GM23338 (cell line): Measurements from ENCODE around the gene ATP8A1. TPM values are rescaled to one million over a fixed set of nuclear protein-coding genes. Genes with fewer than 3 reads are reported as not detected.

Experiments used
- ATAC-seq: fragments of 200-7000 bp; cut with Tn5 transposase; 3 replicates; pipeline ENCODE4 v1.9.1; 2020
- DNase-seq: peaks from one replicate; pipeline ENCODE4 v3.0.0-alpha.2; 2015; ENCODE audit warnings: low spot score
- H2AFZ ChIP-seq: fragments of 200-600 bp; sonication (generic); 2 replicates; pipeline ENCODE4 v1.8.0; 2016; ENCODE audit warnings: antibody characterized with exemption, mild to moderate bottlenecking, moderate library complexity
- H3F3A ChIP-seq: fragments of 200-600 bp; sonication (generic); replicated peaks from 2 replicates; pipeline ENCODE4 v1.8.0; 2017; ENCODE audit warnings: antibody characterized with exemption, mixed run types, low read depth
- H3K27ac ChIP-seq: fragments of 200-600 bp; sonication (generic); 2 replicates; pipeline ENCODE4 v1.6.1; 2016; ENCODE audit warnings: low read depth
- H3K27me3 ChIP-seq: fragments of 200-600 bp; sonication (generic); 2 replicates; pipeline ENCODE4 v1.8.0; 2016; ENCODE audit warnings: mild to moderate bottlenecking, mixed run types, moderate library complexity; ENCODE audit not compliant: insufficient read depth
- H3K36me3 ChIP-seq: fragments of 200-600 bp; sonication (generic); 2 replicates; pipeline ENCODE4 v1.8.0; 2016; ENCODE audit warnings: mild to moderate bottlenecking; ENCODE audit not compliant: insufficient read depth
- H3K4me1 ChIP-seq: fragments of 200-600 bp; sonication (generic); 2 replicates; pipeline ENCODE4 v1.8.0; 2016; ENCODE audit warnings: mild to moderate bottlenecking, moderate library complexity; ENCODE audit not compliant: insufficient read depth
- H3K4me2 ChIP-seq: fragments of 200-600 bp; sonication (generic); 2 replicates; pipeline ENCODE4 v1.7.1; 2017; ENCODE audit warnings: mixed run types
- H3K4me3 ChIP-seq: fragments of 200-600 bp; sonication (generic); 2 replicates; pipeline ENCODE4 v1.6.1; 2016; ENCODE audit warnings: mixed run types
- H3K79me2 ChIP-seq: fragments of 200-600 bp; sonication (generic); replicated peaks from 2 replicates; pipeline ENCODE4 v1.8.0; 2017; ENCODE audit warnings: mild to moderate bottlenecking; ENCODE audit not compliant: insufficient read depth
- H3K9me2 ChIP-seq: fragments of 200-600 bp; sonication (generic); 2 replicates; pipeline ENCODE4 v1.8.0; 2017; ENCODE audit not compliant: insufficient read depth
- H4K20me1 ChIP-seq: fragments of 200-600 bp; sonication (generic); replicated peaks from 2 replicates; pipeline ENCODE4 v1.8.0; 2017; ENCODE audit warnings: mild to moderate bottlenecking; ENCODE audit not compliant: insufficient read depth
- H3K27ac Mint-ChIP-seq: 2 replicates; pipeline ENCODE4 v1.8.0; 2020; ENCODE audit warnings: inconsistent platforms, mild to moderate bottlenecking, moderate library complexity, mixed read lengths
- H3K27me3 Mint-ChIP-seq: 3 replicates; pipeline ENCODE4 v1.8.0; 2022; ENCODE audit warnings: low read depth, mild to moderate bottlenecking, moderate library complexity, mixed read lengths, inconsistent platforms; ENCODE audit not compliant: insufficient read depth, poor library complexity
- H3K36me3 Mint-ChIP-seq: 3 replicates; pipeline ENCODE4 v1.8.0; 2021; ENCODE audit warnings: low read depth, mild to moderate bottlenecking, inconsistent platforms, moderate library complexity, mixed read lengths
- H3K4me1 Mint-ChIP-seq: 3 replicates; pipeline ENCODE4 v1.8.0; 2020; ENCODE audit warnings: mild to moderate bottlenecking, inconsistent platforms, mixed read lengths
- H3K4me3 Mint-ChIP-seq: 3 replicates; pipeline ENCODE4 v1.8.0; 2021; ENCODE audit warnings: moderate library complexity, mild to moderate bottlenecking, inconsistent platforms, mixed read lengths
- H3K9me3 Mint-ChIP-seq: 3 replicates; pipeline ENCODE4 v1.8.0; 2020; ENCODE audit warnings: moderate library complexity, mild to moderate bottlenecking, inconsistent platforms, mixed read lengths
- CREB1 ChIP-seq: fragments of 250-450 bp; sonication (Bioruptor Pico); IDR thresholded peaks from 2 replicates; pipeline ENCODE4 v1.5.0; 2020; ENCODE audit warnings: low read depth, mild to moderate bottlenecking, moderate library complexity
- CTCF ChIP-seq, 2 experiments: fragments of 200-600 bp in 1 of 2; sonication (generic) in 1 of 2; conservative IDR thresholded peaks; 2 replicates each; pipeline versions ENCODE4 v1.5.1 to v1.6.1; 2016 to 2017; ENCODE audit warnings: antibody characterized with exemption in 2 of 2, low read depth in 2 of 2, mild to moderate bottlenecking in 2 of 2, moderate library complexity in 1 of 2
- ETS1 ChIP-seq: IDR thresholded peaks from 2 replicates; pipeline ENCODE4 v1.6.1; 2016; ENCODE audit warnings: antibody characterized with exemption
- EZH2 ChIP-seq: fragments of 200-600 bp; sonication (generic); IDR thresholded peaks from one replicate; pipeline ENCODE4 v1.8.0; 2017; ENCODE audit warnings: antibody characterized with exemption, mild to moderate bottlenecking, low read depth; ENCODE audit not compliant: unreplicated experiment
- EZH2phosphoT487 ChIP-seq: fragments of 200-600 bp; sonication (generic); IDR thresholded peaks from one replicate; pipeline ENCODE4 v1.8.1; 2018; ENCODE audit warnings: antibody characterized with exemption; ENCODE audit not compliant: unreplicated experiment
- JUNB ChIP-seq: IDR thresholded peaks from one replicate; pipeline ENCODE4 v1.6.1; 2016; ENCODE audit warnings: antibody characterized with exemption; ENCODE audit not compliant: unreplicated experiment
- NANOG ChIP-seq: IDR thresholded peaks from 2 replicates; pipeline ENCODE4 v1.6.1; 2016; ENCODE audit warnings: antibody characterized with exemption, borderline replicate concordance
- POLR2AphosphoS5 ChIP-seq: IDR thresholded peaks from 2 replicates; pipeline ENCODE4 v1.6.1; 2016; ENCODE audit warnings: antibody characterized with exemption, low read depth
- REST ChIP-seq: IDR thresholded peaks from one replicate; pipeline ENCODE4 v1.6.1; 2018; ENCODE audit warnings: antibody characterized with exemption; ENCODE audit not compliant: unreplicated experiment
- STAT1 ChIP-seq: IDR thresholded peaks from one replicate; pipeline ENCODE4 v1.6.1; 2016; ENCODE audit warnings: antibody characterized with exemption; ENCODE audit not compliant: unreplicated experiment
- ZNF114 ChIP-seq: fragments of 250-450 bp; sonication (Bioruptor Pico); IDR thresholded peaks from 2 replicates; pipeline ENCODE4 v1.5.0; 2020; ENCODE audit warnings: mild to moderate bottlenecking, moderate library complexity
- ZNF331 ChIP-seq: fragments of 250-450 bp; sonication (Bioruptor Pico); IDR thresholded peaks from 2 replicates; pipeline ENCODE4 v1.5.0; 2020; ENCODE audit warnings: low read depth, mild to moderate bottlenecking, moderate library complexity
- ZNF462 ChIP-seq: fragments of 250-450 bp; sonication (Bioruptor Pico); IDR thresholded peaks from 2 replicates; pipeline ENCODE4 v1.5.0; 2020; ENCODE audit warnings: mild to moderate bottlenecking, moderate library complexity
- polyA plus RNA-seq: library from polyadenylated mRNA; unstranded; fragments of >200 nt; fragmentation: Nextera tagmentation; extraction: Ambion mirVana; gene quantifications from 2 replicates; pipeline ENCODE4 v1.2.1, GENCODE V29; 2016
- total RNA-seq: library from RNA; depleted of rRNA; stranded (reverse); fragments of >200 nt; shearing (Covaris generic); gene quantifications from 2 replicates; pipeline ENCODE4 v1.2.3, GENCODE V29; 2014

ATP8A1 gene
- total and polyA plus RNA-seq, 2 experiments from 2014 or later: 6.8 to 66.3 TPM

GRCh38 chr4:42488114-42488513 lies 168.8 kb downstream of the ATP8A1 start:
- Mint-ChIP-seq H3K27ac (peak overlapping the region; percentile 85), H3K4me1 (peaks cover 75% of the 10 kb centered on the region), H3K36me3 (no peaks in the 10 kb centered on the region; the same call in 2 of the 3 replicates), H3K4me3 (no peak overlapping the region), H3K9me3 (0 out of 3 replicates have a peak, but pooled peaks cover 3% of the 10 kb centered on the region), H3K27me3 (peaks cover 2% of the 10 kb centered on the region)
- H3K36me3 ChIP-seq: no peaks in the 10 kb centered on the region
- no peaks in the 10 kb centered on the region for H3K27me3 ChIP-seq
- ATAC-seq (no peak; the same call in 2 of the 3 replicates), DNase-seq (no peak)
- no peaks in the 10 kb centered on the region; the same call in 1 of the 2 replicates for H3F3A ChIP-seq
- H3K4me1 ChIP-seq: peaks cover 78% of the 10 kb centered on the region
- H4K20me1 ChIP-seq: no peaks in the 10 kb centered on the region
- no peaks in the 10 kb centered on the region for H3K9me2 ChIP-seq
- no peak overlapping the region for H2AFZ ChIP-seq
- no peaks in the 10 kb centered on the region for H3K79me2 ChIP-seq
- TF ChIP-seq POLR2AphosphoS5: no peak
- no peak for TF ChIP-seq CREB1 (CRISPR knock-in tag)
- no peak for TF ChIP-seq REST
- TF ChIP-seq EZH2: no peak
- no peak for TF ChIP-seq NANOG
- no peak for TF ChIP-seq ZNF462 (CRISPR knock-in tag)
- TF ChIP-seq EZH2phosphoT487: no peak
- TF ChIP-seq ETS1: no peak
- no peak for TF ChIP-seq ZNF331 (CRISPR knock-in tag)
- TF ChIP-seq ZNF114 (CRISPR knock-in tag): no peak
- no peak for TF ChIP-seq CTCF (conservative IDR thresholded peaks at IDR 0.05; ENCODE audit: low read depth in 2 of 2)
- no peak for TF ChIP-seq JUNB
- no peak for TF ChIP-seq STAT1
- H3K4me2 ChIP-seq: peak overlapping the region; percentile 26; the same call in 1 of the 2 replicates
- H3K4me3 ChIP-seq: no peak overlapping the region
- 0 out of 2 replicates have a peak overlapping the region, but pooled peaks have one; percentile 72 for H3K27ac ChIP-seq
